Activated naive CD4-positive, alpha-beta T cell treated with anti-CD3 and anti-CD28 coated beads, Interleukin-2, amount 10 ng/mL, durations not matched to agents 7 days and 5 days (primary cell): ENCODE results near the gene ITPK1.

Source experiments
- CTCF ChIA-PET: fragments of 350-600 bp; sonication (Branson Sonifier 250); formaldehyde crosslinking; loops from one replicate; lab custom pipeline; 2021; ENCODE audit warnings: antibody characterized with exemption; lab: Charles Lee
- DNase-seq: peaks from one replicate; pipeline ENCODE4 v3.0.0-alpha.2; 2020
- H3K27ac Mint-ChIP-seq: one replicate; pipeline ENCODE4 v1.8.0; 2021; ENCODE audit warnings: mild to moderate bottlenecking, moderate library complexity, mixed read lengths
- H3K27me3 Mint-ChIP-seq: one replicate; pipeline ENCODE4 v1.8.0; 2021; ENCODE audit warnings: mild to moderate bottlenecking, mixed read lengths
- H3K36me3 Mint-ChIP-seq: one replicate; pipeline ENCODE4 v1.8.0; 2021; ENCODE audit warnings: mixed read lengths
- H3K4me1 Mint-ChIP-seq: one replicate; pipeline ENCODE4 v1.8.0; 2021; ENCODE audit warnings: mixed read lengths
- H3K4me3 Mint-ChIP-seq: one replicate; pipeline ENCODE4 v1.8.0; 2021; ENCODE audit warnings: mild to moderate bottlenecking, moderate library complexity, mixed read lengths
- H3K9me3 Mint-ChIP-seq: one replicate; pipeline ENCODE4 v1.8.0; 2021; ENCODE audit warnings: mixed read lengths

Gene ITPK1

DNA sequence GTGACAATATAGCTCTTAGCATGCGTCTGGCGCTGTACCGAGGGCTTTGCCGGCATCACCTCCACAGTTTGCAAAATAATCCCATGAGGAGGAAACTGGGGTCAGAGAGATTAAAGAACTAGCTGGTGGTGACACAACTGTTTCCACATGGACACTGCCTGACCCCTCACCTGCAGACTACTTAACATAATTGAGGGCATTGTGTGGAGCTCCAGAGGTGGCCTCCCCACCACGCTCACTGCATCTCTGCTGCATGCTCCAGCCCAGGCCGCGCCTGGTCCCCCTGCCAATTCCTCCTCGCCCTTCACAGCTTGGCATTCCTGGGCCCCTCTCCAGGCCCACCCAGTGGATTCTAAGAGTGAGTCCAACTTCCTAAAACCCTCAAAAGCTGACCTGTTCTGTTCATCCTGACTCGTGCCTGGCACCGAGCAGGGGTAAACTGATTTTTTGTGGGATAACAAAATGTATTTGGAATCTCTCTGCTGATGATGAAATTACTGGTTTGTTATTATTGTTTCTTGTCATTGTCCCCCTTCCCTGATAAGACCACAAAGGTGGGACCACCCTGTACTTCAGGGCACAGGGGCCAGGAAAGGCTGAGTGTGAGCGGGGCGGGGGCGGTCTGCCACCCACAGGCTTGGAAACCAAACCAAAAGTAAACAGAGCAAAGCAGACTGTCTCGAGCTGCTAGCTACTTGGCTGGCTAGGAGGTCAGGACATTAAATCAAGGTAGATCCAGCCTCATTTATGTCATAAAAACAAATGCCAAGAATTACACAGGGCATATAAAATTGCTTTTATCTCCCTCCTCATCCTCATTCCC, 152.2 kb downstream of the ITPK1 start:
- no peak for DNase-seq
- Mint-ChIP-seq H3K4me3 (no peak overlapping the region), H3K4me1 (no peaks in the 10 kb centered on the region), H3K27ac (no peak overlapping the region), H3K27me3 (no peaks in the 10 kb centered on the region), H3K9me3 (no peaks in the 10 kb centered on the region), H3K36me3 (no peaks in the 10 kb centered on the region)
- CTCF ChIA-PET = no interaction called here

DNA sequence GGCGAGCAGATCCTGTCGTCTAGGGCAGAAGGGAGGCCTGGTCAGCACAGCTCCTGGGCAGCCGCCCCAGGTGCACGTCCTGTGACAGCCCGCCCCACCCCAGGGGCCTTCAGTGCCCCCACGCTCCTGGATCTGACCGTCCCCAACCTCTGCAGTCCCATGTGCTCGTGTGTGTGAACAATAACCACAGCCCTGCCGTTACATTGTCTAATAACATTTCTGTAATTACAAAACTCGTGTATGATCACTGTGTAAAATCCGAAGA, 153.0 kb downstream of the ITPK1 start:
- H3K9me3 Mint-ChIP-seq = no peaks in the 10 kb centered on the region
- no peak for DNase-seq
- H3K4me3 Mint-ChIP-seq = no peak overlapping the region
- H3K27ac Mint-ChIP-seq = no peak overlapping the region
- H3K4me1 Mint-ChIP-seq = no peaks in the 10 kb centered on the region
- CTCF ChIA-PET = no interaction called here
- H3K36me3 Mint-ChIP-seq = no peaks in the 10 kb centered on the region
- no peaks in the 10 kb centered on the region for H3K27me3 Mint-ChIP-seq

DNA sequence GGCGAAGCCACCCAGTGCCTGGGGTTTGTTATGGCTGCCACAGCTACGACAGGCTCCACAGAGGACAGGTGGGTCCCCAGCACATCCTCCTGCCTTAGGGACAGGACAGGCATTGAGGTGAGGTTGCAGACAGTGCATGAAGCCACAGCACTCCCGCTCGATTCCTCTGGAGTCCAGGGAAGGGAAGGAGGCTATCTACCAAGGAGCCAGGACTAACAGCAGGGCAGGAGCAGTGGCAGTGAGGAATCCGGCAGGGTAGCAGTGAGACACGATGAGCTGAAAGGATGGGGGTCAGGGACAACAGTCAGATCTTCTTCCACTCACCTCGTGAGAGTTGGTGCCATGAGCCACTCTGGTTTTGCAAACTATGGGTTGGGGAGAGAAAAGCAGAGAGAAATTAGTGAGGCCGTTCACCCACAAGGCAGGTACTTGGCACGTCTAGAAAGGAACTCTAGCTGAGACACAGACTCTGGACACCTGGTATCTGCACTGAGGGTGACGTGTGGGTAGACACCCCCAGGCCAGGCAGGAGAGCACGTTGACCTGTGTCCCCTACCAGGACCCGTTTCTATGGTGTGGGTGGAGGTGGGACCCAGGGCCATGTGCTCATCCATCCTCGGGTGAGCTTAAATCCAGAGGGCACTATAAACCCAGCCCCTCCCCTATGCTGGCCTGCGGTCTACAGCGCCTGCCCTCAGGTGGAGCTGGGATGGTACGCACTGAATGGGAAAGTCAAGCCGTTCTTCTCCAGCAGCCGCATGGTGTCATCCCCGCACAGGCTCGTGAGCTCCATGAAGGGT, 153.5 kb downstream of the ITPK1 start:
- H3K4me3 Mint-ChIP-seq = no peak overlapping the region
- H3K9me3 Mint-ChIP-seq = no peaks in the 10 kb centered on the region
- no peaks in the 10 kb centered on the region for H3K4me1 Mint-ChIP-seq
- CTCF ChIA-PET = no interaction called here
- no peak overlapping the region for H3K27ac Mint-ChIP-seq
- no peaks in the 10 kb centered on the region for H3K27me3 Mint-ChIP-seq
- DNase-seq = no peak
- H3K36me3 Mint-ChIP-seq = no peaks in the 10 kb centered on the region

DNA sequence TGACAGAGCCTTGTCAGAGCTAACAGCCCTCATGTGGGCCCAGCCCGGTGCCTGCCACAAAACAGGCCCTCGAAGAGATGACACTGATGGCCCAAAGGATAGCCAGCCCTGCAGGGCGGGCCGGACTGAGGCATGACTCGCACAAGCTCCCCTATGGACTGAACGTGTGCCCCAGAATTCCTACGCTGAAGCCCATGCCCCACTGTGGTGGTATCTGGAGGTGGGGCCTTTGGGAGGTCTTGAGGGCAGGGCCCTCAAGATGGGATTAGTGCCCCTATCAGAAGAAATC, 154.2 kb downstream of the ITPK1 start:
- Mint-ChIP-seq H3K27ac (no peak overlapping the region), H3K4me3 (no peak overlapping the region), H3K9me3 (no peaks in the 10 kb centered on the region), H3K27me3 (no peaks in the 10 kb centered on the region), H3K4me1 (no peaks in the 10 kb centered on the region), H3K36me3 (no peaks in the 10 kb centered on the region)
- CTCF ChIA-PET = no interaction called here
- DNase-seq = no peak

DNA sequence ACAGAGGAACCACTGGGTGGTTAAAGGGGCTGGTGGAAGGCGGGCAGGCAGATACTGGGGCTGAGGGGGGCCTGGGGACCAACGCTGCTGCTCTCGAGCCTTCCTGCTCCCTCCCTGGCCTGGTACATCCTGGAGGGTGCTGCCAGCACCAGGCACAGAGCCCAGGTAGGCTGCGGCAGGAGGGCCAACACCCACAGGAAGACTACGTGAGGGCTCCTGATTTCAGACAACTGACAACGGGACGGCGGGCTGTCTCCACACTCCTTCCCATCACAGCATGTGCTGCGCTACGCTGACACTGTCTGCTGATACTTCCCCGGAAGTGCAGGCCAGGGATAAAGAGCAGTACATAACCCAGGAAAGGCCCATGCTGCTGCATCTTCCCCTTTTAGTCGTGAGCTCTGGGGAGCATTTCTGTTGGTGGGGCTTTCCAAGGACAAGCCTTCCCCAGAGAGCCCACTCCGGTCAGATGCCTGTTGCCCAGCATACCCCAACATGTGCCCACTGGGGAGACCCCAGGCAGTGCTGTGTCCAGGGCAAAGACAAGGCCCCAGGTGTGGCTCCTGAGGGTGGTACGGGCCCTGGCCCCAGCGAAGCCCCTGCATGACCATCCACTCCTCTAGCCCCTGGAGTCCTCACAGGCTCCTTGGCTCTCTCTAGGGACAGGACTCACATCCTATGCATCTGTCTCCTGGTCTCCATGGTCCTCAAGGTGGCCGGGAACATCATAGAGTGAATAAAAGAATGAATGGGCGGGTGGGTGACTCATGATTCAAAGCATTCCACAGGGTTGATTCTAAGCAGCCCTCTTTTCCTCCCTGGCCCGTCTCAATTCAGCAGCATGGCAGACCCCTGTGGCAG, 154.8 kb downstream of the ITPK1 start:
- no peak overlapping the region for H3K4me3 Mint-ChIP-seq

DNA sequence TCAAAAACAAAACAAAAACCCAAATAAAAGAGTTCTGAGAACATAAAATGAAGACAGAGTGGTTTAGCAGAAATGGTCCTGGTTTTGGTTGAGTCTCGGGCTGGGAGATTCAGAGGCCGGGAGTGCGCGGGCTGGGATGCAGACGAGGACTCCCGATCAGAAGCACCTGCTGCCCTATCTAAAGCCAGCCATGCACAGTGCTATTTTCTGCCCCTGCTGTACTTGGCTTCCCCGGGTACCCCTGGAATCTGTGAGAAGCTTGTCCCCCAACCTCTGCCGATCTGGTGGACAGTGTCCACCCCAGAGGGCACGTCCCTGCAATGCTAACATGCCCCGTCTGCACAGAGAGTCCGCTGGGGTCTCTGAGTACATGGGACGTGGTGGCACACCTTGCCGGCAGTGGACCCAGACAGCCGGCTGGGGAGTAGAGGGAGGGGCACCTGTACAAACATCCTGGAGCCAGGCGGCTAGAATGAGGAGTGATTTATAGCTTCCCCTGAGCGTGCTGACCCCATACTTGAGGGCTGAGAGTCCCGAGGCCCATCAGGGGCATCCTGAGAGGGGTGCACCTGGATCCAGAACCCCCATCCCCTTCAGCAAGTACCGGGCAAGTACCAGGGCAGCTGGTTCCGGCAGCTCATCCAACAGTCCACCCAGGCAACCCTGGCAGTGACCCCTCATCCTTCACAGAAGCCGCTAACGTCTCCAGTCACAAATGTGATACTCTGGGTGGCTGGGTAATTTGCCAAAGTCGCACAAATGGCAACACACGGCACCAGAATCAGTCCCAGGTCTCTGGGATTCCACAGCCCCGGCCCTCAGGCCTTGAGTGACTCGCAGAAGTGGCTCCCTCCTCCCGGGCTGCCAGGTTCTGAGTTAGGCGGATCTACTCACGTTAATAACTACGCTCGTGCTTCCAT, 155.7 kb downstream of the ITPK1 start:
- no peak for DNase-seq
- no peak overlapping the region for H3K27ac Mint-ChIP-seq
- no peaks in the 10 kb centered on the region for H3K36me3 Mint-ChIP-seq
- CTCF ChIA-PET = no interaction called here
- no peaks in the 10 kb centered on the region for H3K4me1 Mint-ChIP-seq
- no peaks in the 10 kb centered on the region for H3K9me3 Mint-ChIP-seq
- H3K27me3 Mint-ChIP-seq = no peaks in the 10 kb centered on the region
- no peak overlapping the region for H3K4me3 Mint-ChIP-seq

More for the DNA sequence above, 154.8 kb downstream of the ITPK1 start:
- CTCF ChIA-PET = no interaction called here
- Mint-ChIP-seq H3K9me3 (no peaks in the 10 kb centered on the region), H3K27me3 (no peaks in the 10 kb centered on the region), H3K4me1 (no peaks in the 10 kb centered on the region), H3K36me3 (no peaks in the 10 kb centered on the region), H3K27ac (no peak overlapping the region)
- no peak for DNase-seq

DNA sequence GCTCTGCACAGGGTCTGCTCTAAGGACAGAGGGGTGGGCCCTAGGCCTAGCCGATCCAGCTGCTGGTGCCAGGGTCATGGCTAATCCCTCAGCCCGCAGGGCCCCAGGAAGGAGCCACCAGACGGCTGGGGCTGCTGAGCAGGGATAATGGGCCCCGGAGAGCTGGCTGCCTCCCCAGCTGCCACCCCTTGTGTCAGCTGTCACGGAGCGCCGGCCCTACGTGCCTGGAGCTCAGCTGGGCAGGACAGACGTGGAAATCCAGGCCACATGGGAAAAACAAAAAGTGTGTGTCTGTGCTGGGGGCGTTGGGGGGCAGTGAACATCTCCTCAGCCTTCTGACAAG, 156.6 kb downstream of the ITPK1 start:
- CTCF ChIA-PET = no interaction called here
- H3K27me3 Mint-ChIP-seq = no peaks in the 10 kb centered on the region

DNA sequence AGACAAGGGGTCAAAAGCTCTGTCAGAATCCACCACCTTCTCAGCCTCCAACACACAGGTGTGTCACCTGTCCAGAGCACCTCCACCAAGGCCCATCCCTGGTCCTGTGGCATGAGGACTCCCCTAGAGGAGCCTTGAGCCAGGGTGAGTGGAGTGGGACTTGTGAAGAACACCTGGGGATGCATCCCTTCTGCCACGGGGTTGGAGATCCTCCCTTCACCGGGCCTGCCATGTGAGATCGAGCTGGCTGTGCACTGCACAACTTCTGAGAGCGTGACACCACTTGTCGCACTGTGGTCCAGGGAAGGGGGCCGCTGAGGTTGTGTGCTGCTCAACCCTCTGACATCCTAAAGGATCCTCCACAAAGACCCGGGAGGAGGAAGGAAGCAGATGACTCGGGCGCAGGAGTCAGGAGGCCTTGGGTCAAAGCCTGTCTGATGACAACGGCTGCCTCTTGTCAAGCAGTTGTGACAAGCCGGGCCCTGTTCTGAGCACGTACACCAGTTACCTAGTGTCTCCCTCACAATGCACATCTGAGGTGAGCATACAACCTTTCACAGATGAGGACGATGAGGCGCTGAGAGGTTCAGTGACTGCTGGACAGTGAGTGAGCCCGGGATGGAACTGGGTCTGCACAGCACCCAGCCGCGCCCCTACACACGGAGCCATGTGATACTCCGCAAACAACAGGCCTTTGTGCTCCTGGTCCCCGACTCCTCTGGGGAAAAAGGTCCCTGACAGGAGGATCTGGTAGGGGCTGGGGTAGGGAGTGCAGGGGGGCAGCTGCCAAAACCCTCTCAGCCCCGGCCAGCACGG, 157.1 kb downstream of the ITPK1 start:
- H3K9me3 Mint-ChIP-seq = no peaks in the 10 kb centered on the region
- no peak overlapping the region for H3K27ac Mint-ChIP-seq
- DNase-seq = no peak
- no peaks in the 10 kb centered on the region for H3K27me3 Mint-ChIP-seq
- H3K36me3 Mint-ChIP-seq = no peaks in the 10 kb centered on the region
- H3K4me3 Mint-ChIP-seq = no peak overlapping the region
- CTCF ChIA-PET = interaction anchor here (0.6 kb wide), 1 partner anchor 155 kb away, joined by 3 read pairs; no protein-coding TSS in a partner anchor
- H3K4me1 Mint-ChIP-seq = no peaks in the 10 kb centered on the region

More for the DNA sequence above, 156.6 kb downstream of the ITPK1 start:
- no peaks in the 10 kb centered on the region for H3K36me3 Mint-ChIP-seq
- H3K9me3 Mint-ChIP-seq = no peaks in the 10 kb centered on the region
- H3K27ac Mint-ChIP-seq = no peak overlapping the region
- H3K4me3 Mint-ChIP-seq = no peak overlapping the region
- no peak for DNase-seq
- H3K4me1 Mint-ChIP-seq = no peaks in the 10 kb centered on the region

DNA sequence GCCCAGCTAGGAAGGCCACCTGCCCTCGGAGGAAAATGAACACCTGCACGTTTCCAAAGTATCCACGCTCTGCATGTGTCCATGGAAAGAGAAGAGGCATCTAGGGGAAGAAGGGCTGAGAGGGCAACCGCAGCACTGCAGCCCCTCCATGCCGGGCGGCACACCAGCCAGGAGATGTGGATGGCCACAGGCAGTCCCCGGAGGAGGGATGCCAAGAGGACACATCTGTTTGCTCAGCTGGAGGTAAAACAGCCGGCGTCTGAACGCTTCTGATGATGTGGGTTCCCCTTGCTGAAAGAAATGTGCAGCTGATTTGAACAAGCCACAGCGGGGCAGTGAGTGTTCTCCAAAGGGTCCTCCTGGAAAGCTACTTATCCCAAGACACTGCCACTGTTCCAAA, 158.8 kb downstream of the ITPK1 start:
- CTCF ChIA-PET = no interaction called here
- Mint-ChIP-seq H3K4me3 (no peak overlapping the region), H3K27ac (no peak overlapping the region), H3K36me3 (peaks cover 1% of the 10 kb centered on the region), H3K27me3 (no peaks in the 10 kb centered on the region), H3K4me1 (peaks cover under 1% of the 10 kb centered on the region), H3K9me3 (no peaks in the 10 kb centered on the region)
- DNase-seq = no peak

DNA sequence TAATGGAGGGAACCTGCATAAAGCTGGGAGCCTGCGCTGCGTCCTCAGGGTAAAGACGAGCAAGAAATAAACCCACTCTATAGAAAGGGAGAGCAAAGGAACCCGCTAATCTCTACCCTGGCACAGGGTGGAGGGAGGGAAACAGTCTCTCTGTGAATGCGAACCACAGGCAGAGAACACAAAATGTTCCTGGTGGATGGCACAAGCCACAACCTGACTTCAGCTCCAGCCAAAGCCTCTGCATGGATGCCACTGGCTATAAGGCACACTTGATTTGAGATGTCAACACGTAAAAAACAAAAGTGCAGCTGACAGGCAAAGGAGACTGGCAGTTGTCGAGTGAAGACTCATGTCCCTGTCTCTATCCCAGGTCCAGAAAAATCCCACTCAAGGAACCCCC, 160.3 kb downstream of the ITPK1 start:
- Mint-ChIP-seq H3K9me3 (no peaks in the 10 kb centered on the region), H3K27ac (no peak overlapping the region), H3K4me3 (no peak overlapping the region), H3K36me3 (peaks cover 5% of the 10 kb centered on the region), H3K4me1 (peaks cover 3% of the 10 kb centered on the region), H3K27me3 (no peaks in the 10 kb centered on the region)
- no peak for DNase-seq
- CTCF ChIA-PET = interaction anchor here (0.6 to 2.7 kb wide), 5 partner anchors 156 to 264 kb away, joined by 3 to 11 read pairs (median 3); no protein-coding TSS in a partner anchor

DNA sequence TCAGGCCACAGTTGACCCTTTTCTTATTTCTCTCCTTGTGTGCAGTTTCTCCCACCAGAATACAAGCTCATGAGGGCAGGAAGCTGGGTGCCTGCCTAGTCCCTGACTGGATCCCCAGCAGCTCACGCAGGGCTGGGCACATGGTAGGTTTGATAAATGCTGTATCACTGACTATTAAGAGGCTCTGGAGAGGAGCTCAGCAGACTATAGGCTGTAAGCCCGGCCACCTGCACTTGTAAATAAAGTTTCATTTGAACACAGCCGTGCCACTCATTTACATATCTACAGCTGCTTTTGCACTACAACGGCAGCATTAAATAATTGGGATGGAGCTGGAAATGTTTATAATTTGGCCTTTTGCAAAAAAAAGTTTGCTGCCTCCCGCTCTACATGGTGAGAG, 160.8 kb downstream of the ITPK1 start:
- peaks cover 3% of the 10 kb centered on the region for H3K4me1 Mint-ChIP-seq
- H3K36me3 Mint-ChIP-seq = peaks cover 5% of the 10 kb centered on the region
- CTCF ChIA-PET = interaction anchor here (1.1 to 2.7 kb wide), 6 partner anchors 155 to 186 kb away, joined by 3 to 11 read pairs (median 4); no protein-coding TSS in a partner anchor
- H3K27ac Mint-ChIP-seq = no peak overlapping the region
- no peaks in the 10 kb centered on the region for H3K9me3 Mint-ChIP-seq
- no peak for DNase-seq
- H3K27me3 Mint-ChIP-seq = no peaks in the 10 kb centered on the region
- H3K4me3 Mint-ChIP-seq = no peak overlapping the region

DNA sequence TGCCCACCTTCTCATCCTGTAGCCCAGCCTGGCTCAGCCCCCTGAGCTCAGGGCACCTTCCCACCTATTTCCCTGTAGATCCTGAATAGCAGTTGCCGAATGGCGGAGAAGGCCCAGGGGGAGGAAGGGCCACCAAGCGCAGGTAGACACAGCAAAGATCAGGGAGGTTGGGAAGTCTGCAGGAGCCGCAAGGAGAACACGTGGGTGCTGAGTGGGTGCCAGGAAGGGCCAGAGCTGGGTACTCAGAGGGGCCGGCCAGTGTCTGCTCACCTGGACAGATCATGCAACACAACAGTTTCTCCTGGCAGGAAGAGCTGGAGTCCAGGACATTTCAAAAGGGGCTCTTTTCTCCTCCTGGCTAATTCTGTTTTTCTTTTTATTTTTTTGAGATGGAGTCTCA, 162.2 kb downstream of the ITPK1 start:
- Mint-ChIP-seq H3K4me1 (peaks cover 3% of the 10 kb centered on the region), H3K27me3 (no peaks in the 10 kb centered on the region), H3K27ac (peak overlapping the region; percentile 55), H3K4me3 (no peak overlapping the region), H3K36me3 (peaks cover 8% of the 10 kb centered on the region), H3K9me3 (no peaks in the 10 kb centered on the region)
- CTCF ChIA-PET = interaction anchor here (1.7 to 2.9 kb wide), 4 partner anchors 161 to 188 kb away, joined by 4 to 23 read pairs (median 8); no protein-coding TSS in a partner anchor
- DNase-seq = no peak
